PC-9 (cell line): ENCODE measurements around the gene ALDOC. TPM values are rescaled to one million over a fixed set of nuclear protein-coding genes. Genes with fewer than 3 reads are reported as not detected.

Experiments
- BruUV-seq: library from RNA; stranded (reverse); fragments of 400-500 nt; replicated peaks from 2 replicates; lab custom pipeline; 2021; lab: Mats Ljungman, UMichigan
- CTCF ChIA-PET: fragments of 300-600 bp; sonication (Branson Sonifier 250); formaldehyde crosslinking; loops from one replicate; lab custom pipeline; 2022; ENCODE audit warnings: antibody characterized with exemption; lab: Charles Lee
- POLR2A ChIA-PET: fragments of 300-600 bp; sonication (Branson Sonifier 250); formaldehyde crosslinking; loops from one replicate; lab custom pipeline; 2022; ENCODE audit warnings: antibody characterized with exemption; ENCODE audit not compliant: unreplicated experiment; lab: Charles Lee
- DNase-seq, 2 experiments: peaks; one replicate each; pipeline versions ENCODE4 v3.0.0 to v3.0.0-alpha.2; 2015 to 2022; ENCODE audit warnings: mixed read lengths in 1 of 2
- H2AFZ ChIP-seq: fragments of 200-600 bp; sonication (generic); 2 replicates; pipeline ENCODE4 v1.8.1; 2017; ENCODE audit warnings: antibody characterized with exemption
- H3F3A ChIP-seq: fragments of 200-600 bp; sonication (generic); 2 replicates; pipeline ENCODE4 v1.8.1; 2017; ENCODE audit warnings: antibody characterized with exemption, mild to moderate bottlenecking, low read depth; ENCODE audit not compliant: insufficient read depth
- H3K27ac ChIP-seq: fragments of 200-600 bp; sonication (generic); 2 replicates; pipeline ENCODE4 v1.6.1; 2016; ENCODE audit warnings: mixed run types
- H3K27me3 ChIP-seq: fragments of 200-600 bp; sonication (generic); 2 replicates; pipeline ENCODE4 v1.6.1; 2016; ENCODE audit warnings: low read depth, mixed run types; ENCODE audit not compliant: insufficient read depth
- H3K36me3 ChIP-seq: fragments of 200-600 bp; sonication (generic); 2 replicates; pipeline ENCODE4 v1.6.1; 2016; ENCODE audit warnings: low read depth, mixed run types
- H3K4me1 ChIP-seq: fragments of 200-600 bp; sonication (generic); replicated peaks from 2 replicates; pipeline ENCODE4 v1.6.1; 2016; ENCODE audit warnings: mixed run types; ENCODE audit not compliant: insufficient read depth
- H3K4me2 ChIP-seq: fragments of 200-600 bp; sonication (generic); 2 replicates; pipeline ENCODE4 v1.6.1; 2017; ENCODE audit warnings: mixed run types
- H3K4me3 ChIP-seq: fragments of 200-600 bp; sonication (generic); 2 replicates; pipeline ENCODE4 v1.6.1; 2016; ENCODE audit warnings: mixed run types
- H3K79me2 ChIP-seq: fragments of 200-600 bp; sonication (generic); 2 replicates; pipeline ENCODE4 v1.6.1; 2017; ENCODE audit warnings: low read depth, mixed run types
- H3K9me2 ChIP-seq: fragments of 200-600 bp; sonication (generic); 2 replicates; pipeline ENCODE4 v1.8.1; 2017; ENCODE audit warnings: mild to moderate bottlenecking; ENCODE audit not compliant: insufficient read depth
- H3K9me3 ChIP-seq: fragments of 200-600 bp; sonication (generic); 2 replicates; pipeline ENCODE4 v1.8.1; 2016; ENCODE audit warnings: low read depth; ENCODE audit not compliant: insufficient read depth
- H4K20me1 ChIP-seq: fragments of 200-600 bp; sonication (generic); 2 replicates; pipeline ENCODE4 v1.8.1; 2017; ENCODE audit not compliant: insufficient read depth
- EZH2 ChIP-seq: fragments of 200-600 bp; sonication (generic); IDR thresholded peaks from 2 replicates; pipeline ENCODE4 v1.8.0; 2017; ENCODE audit warnings: antibody characterized with exemption, low read depth
- intact Hi-C: fragments of 100-400 bp; cut with micrococcal nuclease; formaldehyde crosslinking; loops from one replicate; pipeline ENCODE4 v1.10.0; 2022; ENCODE audit not compliant: unreplicated experiment
- total RNA-seq: library from RNA; stranded (reverse); gene quantifications from 2 replicates; pipeline ENCODE4 v1.2.3, GENCODE V29; 2021
- TF ChIP-seq, protein P1 (sequence below): fragments of 200-600 bp; sonication (generic); conservative IDR thresholded peaks from 2 replicates; pipeline ENCODE4 v1.6.1; 2017; ENCODE audit warnings: mixed run types, antibody characterized with exemption, mild to moderate bottlenecking, moderate library complexity

The ALDOC gene
- total RNA-seq, 1 experiment from 2014 or later, result 21.6 TPM

DNA sequence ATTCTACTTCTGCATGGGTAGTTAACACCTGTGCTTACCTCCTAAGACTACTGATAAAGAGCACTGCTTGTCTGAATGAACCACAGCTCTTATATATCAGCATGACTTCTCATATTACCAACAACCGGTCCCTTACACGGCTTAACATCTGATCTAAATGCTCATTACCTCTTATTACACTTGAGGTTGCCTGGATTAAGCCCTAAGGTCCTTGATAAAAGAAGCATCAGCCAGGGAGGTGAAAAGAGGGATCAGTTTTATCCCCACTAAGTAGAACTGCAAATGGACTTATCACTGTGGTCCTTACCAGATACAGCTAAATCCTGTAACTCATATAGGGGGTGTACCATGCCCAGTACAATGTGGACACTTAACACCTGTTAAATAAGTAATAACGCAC lies 45.5 kb upstream of the ALDOC start:
- Histone ChIP-seq H3K27me3 (no peaks in the 10 kb centered on the region), H3F3A (no peaks in the 10 kb centered on the region)

DNA sequence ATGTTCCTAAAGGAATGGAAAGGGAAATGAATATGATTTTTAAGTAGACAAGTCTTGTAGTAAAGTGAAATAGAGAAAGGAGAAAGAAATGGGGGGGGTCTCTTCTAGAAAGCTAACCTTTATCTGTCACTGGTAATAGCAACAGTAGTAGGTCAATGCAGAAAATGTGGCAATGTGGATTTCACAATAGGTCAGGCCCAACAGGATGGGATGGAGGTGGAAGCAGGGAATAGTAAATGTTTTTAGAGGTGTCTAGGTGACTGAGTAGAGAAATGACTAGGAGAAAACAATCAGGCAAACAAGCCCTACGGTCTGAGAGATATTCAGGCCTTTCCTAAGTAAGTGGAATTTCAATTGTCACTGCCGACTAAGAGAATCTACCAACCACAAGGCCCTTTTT lies 43.3 kb upstream of the ALDOC start:
- Histone ChIP-seq H4K20me1 (no peaks in the 10 kb centered on the region; the same call in 1 of the 2 replicates), H3K27me3 (no peaks in the 10 kb centered on the region), H2AFZ (no peak overlapping the region), H3K79me2 (no peaks in the 10 kb centered on the region), H3K9me2 (no peaks in the 10 kb centered on the region), H3K4me1 (no peaks in the 10 kb centered on the region), H3K4me2 (no peak overlapping the region), H3K27ac (no peak overlapping the region), H3K36me3 (peaks cover 40% of the 10 kb centered on the region), H3K4me3 (no peak overlapping the region), H3F3A (no peaks in the 10 kb centered on the region), H3K9me3 (no peaks in the 10 kb centered on the region)
- CTCF ChIA-PET, result no interaction called here
- POLR2A ChIA-PET, result no interaction called here
- intact Hi-C loops, result no loop called here
- no TSS peak for BruUV-seq
- no peak for TF ChIP-seq EZH2
- TF ChIP-seq, protein P1, sequence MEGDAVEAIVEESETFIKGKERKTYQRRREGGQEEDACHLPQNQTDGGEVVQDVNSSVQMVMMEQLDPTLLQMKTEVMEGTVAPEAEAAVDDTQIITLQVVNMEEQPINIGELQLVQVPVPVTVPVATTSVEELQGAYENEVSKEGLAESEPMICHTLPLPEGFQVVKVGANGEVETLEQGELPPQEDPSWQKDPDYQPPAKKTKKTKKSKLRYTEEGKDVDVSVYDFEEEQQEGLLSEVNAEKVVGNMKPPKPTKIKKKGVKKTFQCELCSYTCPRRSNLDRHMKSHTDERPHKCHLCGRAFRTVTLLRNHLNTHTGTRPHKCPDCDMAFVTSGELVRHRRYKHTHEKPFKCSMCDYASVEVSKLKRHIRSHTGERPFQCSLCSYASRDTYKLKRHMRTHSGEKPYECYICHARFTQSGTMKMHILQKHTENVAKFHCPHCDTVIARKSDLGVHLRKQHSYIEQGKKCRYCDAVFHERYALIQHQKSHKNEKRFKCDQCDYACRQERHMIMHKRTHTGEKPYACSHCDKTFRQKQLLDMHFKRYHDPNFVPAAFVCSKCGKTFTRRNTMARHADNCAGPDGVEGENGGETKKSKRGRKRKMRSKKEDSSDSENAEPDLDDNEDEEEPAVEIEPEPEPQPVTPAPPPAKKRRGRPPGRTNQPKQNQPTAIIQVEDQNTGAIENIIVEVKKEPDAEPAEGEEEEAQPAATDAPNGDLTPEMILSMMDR, result no peak
- no peak for DNase-seq

More for the DNA sequence above, 45.5 kb upstream of the ALDOC start:
- Histone ChIP-seq H3K4me1 (no peaks in the 10 kb centered on the region), H3K9me2 (no peaks in the 10 kb centered on the region), H3K4me3 (no peak overlapping the region), H3K9me3 (no peaks in the 10 kb centered on the region), H3K4me2 (no peak overlapping the region), H3K27ac (no peak overlapping the region), H4K20me1 (no peaks in the 10 kb centered on the region; the same call in 1 of the 2 replicates), H2AFZ (no peak overlapping the region), H3K36me3 (peaks cover 29% of the 10 kb centered on the region), H3K79me2 (no peaks in the 10 kb centered on the region)
- TF ChIP-seq EZH2, result no peak
- TF ChIP-seq, protein P1, result no peak
- CTCF ChIA-PET, result no interaction called here
- POLR2A ChIA-PET, result no interaction called here
- no TSS peak for BruUV-seq
- intact Hi-C loops, result no loop called here
- no peak for DNase-seq

- Histone ChIP-seq H3K9me3 (no peaks in the 10 kb centered on the region), H3K79me2 (no peaks in the 10 kb centered on the region), H3K4me1 (no peaks in the 10 kb centered on the region), H3K27me3 (no peaks in the 10 kb centered on the region), H3K36me3 (peaks cover 37% of the 10 kb centered on the region), H3F3A (no peaks in the 10 kb centered on the region; the same call in 1 of the 2 replicates), H2AFZ (no peak overlapping the region), H3K9me2 (no peaks in the 10 kb centered on the region), H3K4me2 (no peak overlapping the region), H3K4me3 (no peak overlapping the region), H3K27ac (no peak overlapping the region), H4K20me1 (no peaks in the 10 kb centered on the region; the same call in 1 of the 2 replicates)
- ChIA-PET POLR2A (interaction anchor here (0.7 kb wide), 1 partner anchor 12 kb away, joined by 3 read pairs; no protein-coding TSS in a partner anchor), CTCF (no interaction called here)
- intact Hi-C loops, result no loop called here
- BruUV-seq, result no TSS peak
- TF ChIP-seq, protein P1, result no peak
- no peak for TF ChIP-seq EZH2
- no peak for DNase-seq
Observed at GRCh38 chr17:28618464-28618863, 41.8 kb upstream of the ALDOC start.
